ENCODE results near the gene NLRC3. TPM values are rescaled to one million over a fixed set of nuclear protein-coding genes. Genes with fewer than 3 reads are reported as not detected.

NLRC3 gene
- total and polyA plus RNA-seq, 7 donors, result 0.25 to 1.4 (median 0.76) TPM

GRCh38 chr16:3538222-3538621 is 39.0 kb downstream of the NLRC3 start:
- no peak for DNase-seq
- no peak for TF ChIP-seq CTCF (IDR thresholded peaks at IDR 0.05)

DNA sequence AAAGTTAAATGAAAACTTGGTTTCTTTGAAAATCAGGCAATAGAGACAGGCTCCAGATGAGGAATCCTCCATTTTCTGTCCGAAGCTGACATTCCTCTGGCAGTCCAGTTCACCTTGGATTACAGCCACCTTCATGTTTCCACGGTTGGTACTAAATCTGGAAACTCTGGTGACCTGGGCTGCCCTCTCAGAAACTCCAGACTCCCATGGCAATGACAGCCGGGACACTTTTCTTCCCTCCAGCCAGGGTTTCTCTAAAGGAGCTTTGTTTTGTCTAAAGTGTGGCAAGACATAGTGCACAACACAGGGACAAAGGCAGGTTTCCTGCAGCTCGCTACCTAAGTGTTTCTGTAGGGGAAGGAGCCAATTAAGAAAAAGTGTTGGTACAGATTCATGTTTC is 40.4 kb downstream of the NLRC3 start:
- WGBS, 3 donors, result 18 to 24% (median 18%) methylated on average over 4 of the region's 4 CpGs
- H3K27me3 ChIP-seq (ENCODE audit: insufficient read depth in 3 of 3, low read length in 2 of 3), result no peaks in the 10 kb centered on the region
- peaks cover 27% of the 10 kb centered on the region for H3K4me1 ChIP-seq
- H3K36me3 ChIP-seq (ENCODE audit: insufficient read depth in 1 of 2, low read depth in 1 of 2), result peaks cover 0 to 45% of the 10 kb centered on the region in 2 donors
- no peak overlapping the region for H3K4me3 ChIP-seq
- DNase-seq (no peak), ATAC-seq (peak in 2 of 4 donors; percentile 36 to 72)
- H3K27ac ChIP-seq, result no peak overlapping the region
- H3K9me3 ChIP-seq, result no peaks in the 10 kb centered on the region
- no peak for TF ChIP-seq CTCF (IDR thresholded peaks at IDR 0.05)
- intact Hi-C loops (cut with DNase I), result loop anchor here in 1 of 2 donors (10.0 kb wide), 1 partner anchor 218 kb away; no protein-coding TSS in a partner anchor

More at GRCh38 chr16:3538222-3538621, 39.0 kb downstream of the NLRC3 start:
- peak in 1 of 4 donors; percentile 52 for ATAC-seq
- Histone ChIP-seq H3K27ac (no peak overlapping the region), H3K4me1 (peaks cover 32% of the 10 kb centered on the region), H3K4me3 (no peak overlapping the region), H3K36me3 (ENCODE audit: insufficient read depth in 1 of 2, low read depth in 1 of 2) (peaks cover 0 to 31% of the 10 kb centered on the region in 2 donors), H3K9me3 (no peaks in the 10 kb centered on the region), H3K27me3 (ENCODE audit: insufficient read depth in 3 of 3, low read length in 2 of 3) (no peaks in the 10 kb centered on the region)
- intact Hi-C loops (cut with DNase I), result loop anchor here in 1 of 2 donors (10.0 kb wide), 1 partner anchor 217 kb away; no protein-coding TSS in a partner anchor
- WGBS, 3 donors, result 46 to 76% (median 61%) methylated on average over 4 of the region's 4 CpGs

DNA sequence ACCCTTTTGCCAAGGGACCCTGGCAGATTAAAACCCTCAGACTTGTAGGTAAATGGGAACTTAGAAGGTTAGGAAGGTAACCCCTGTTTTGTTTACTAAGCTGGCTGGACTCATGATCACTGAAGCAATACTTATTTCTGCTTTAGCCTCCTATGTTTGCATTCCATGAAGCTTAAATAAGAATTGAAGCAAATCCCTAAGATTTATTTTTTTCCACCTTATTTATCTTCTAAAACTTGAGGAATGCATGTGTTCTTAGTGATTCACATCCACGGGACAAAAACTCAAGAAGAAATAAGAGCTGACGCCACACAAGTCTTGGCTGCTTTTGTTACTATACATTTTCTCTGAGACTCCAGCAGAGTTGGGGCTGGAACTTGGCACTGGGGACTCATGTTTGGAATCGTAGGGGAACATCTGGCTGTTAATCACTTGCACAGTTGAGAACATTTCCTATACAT is 40.9 kb downstream of the NLRC3 start:
- Histone ChIP-seq H3K36me3 (ENCODE audit: insufficient read depth in 1 of 2, low read depth in 1 of 2) (peaks cover 0 to 50% of the 10 kb centered on the region in 2 donors), H3K9me3 (no peaks in the 10 kb centered on the region), H3K27me3 (ENCODE audit: insufficient read depth in 3 of 3, low read length in 2 of 3) (no peaks in the 10 kb centered on the region), H3K4me1 (peaks cover 27% of the 10 kb centered on the region), H3K4me3 (no peak overlapping the region), H3K27ac (no peak overlapping the region)
- intact Hi-C loops (cut with DNase I), result loop anchor here in 1 of 2 donors (10.0 kb wide), 1 partner anchor 218 kb away; no protein-coding TSS in a partner anchor
- no peak for TF ChIP-seq CTCF (IDR thresholded peaks at IDR 0.05)
- no peak for ATAC-seq
- 20 to 40% (median 37%) methylated on average over 3 of the region's 3 CpGs for WGBS, 3 donors
- no peak for DNase-seq

DNA sequence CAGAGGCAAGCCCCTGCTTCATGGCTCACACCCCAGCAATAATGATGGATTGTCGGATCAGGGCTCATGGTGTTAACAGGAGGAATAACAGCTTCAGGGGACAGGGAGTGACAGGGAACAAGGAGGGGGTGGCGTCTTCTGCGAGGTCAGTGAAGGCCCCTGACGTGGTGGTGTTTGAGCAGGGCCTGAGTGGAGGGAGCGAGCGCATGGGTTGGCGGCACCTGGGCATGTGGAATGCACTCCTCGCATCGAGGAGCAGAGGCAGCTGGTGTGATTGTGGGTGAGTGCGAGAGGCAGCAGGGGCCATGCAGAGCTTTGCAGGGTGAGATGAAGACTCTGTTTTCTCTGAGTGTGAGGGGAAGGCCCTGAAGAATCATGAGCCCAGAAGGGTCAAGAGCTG is 43.1 kb downstream of the NLRC3 start:
- peaks cover 0 to 56% of the 10 kb centered on the region in 2 donors for H3K36me3 ChIP-seq (ENCODE audit: insufficient read depth in 1 of 2, low read depth in 1 of 2)
- no peak for ATAC-seq
- WGBS, 3 donors, result 84 to 96% (median 88%) methylated on average over 10 of the region's 10 CpGs
- H3K9me3 ChIP-seq, result no peaks in the 10 kb centered on the region
- intact Hi-C loops (cut with DNase I), result loop anchor here in 1 of 2 donors (10.0 kb wide), 1 partner anchor 221 kb away; no protein-coding TSS in a partner anchor
- peaks cover 22% of the 10 kb centered on the region for H3K4me1 ChIP-seq
- no peaks in the 10 kb centered on the region for H3K27me3 ChIP-seq (ENCODE audit: insufficient read depth in 3 of 3, low read length in 2 of 3)
- DNase-seq, result no peak
- TF ChIP-seq CTCF (IDR thresholded peaks at IDR 0.05), result no peak
- H3K4me3 ChIP-seq, result no peak overlapping the region
- no peak overlapping the region for H3K27ac ChIP-seq

- H3K4me1 ChIP-seq, result peaks cover 15% of the 10 kb centered on the region
- H3K27me3 ChIP-seq (ENCODE audit: insufficient read depth in 3 of 3, low read length in 2 of 3), result no peaks in the 10 kb centered on the region
- 86 to 91% (median 89%) methylated on average over 12 of the region's 12 CpGs for WGBS, 3 donors
- intact Hi-C loops (cut with DNase I), result loop anchor here in 1 of 2 donors (10.0 kb wide), 1 partner anchor 222 kb away; no protein-coding TSS in a partner anchor
- no peak for DNase-seq
- peaks cover 0 to 64% of the 10 kb centered on the region in 2 donors for H3K36me3 ChIP-seq (ENCODE audit: insufficient read depth in 1 of 2, low read depth in 1 of 2)
- no peak for ATAC-seq
- TF ChIP-seq CTCF (IDR thresholded peaks at IDR 0.05), result no peak
- H3K27ac ChIP-seq, result no peak overlapping the region
- no peak overlapping the region for H3K4me3 ChIP-seq
- H3K9me3 ChIP-seq, result no peaks in the 10 kb centered on the region
These were observed 44.5 kb downstream of the NLRC3 start for GRCh38 chr16:3532741-3533140.

Measured in psoas muscle (tissue), 8 donors.